Mesendoderm (in vitro differentiated cells): Measurements from ENCODE around the gene CACNA1C.

Experiments
- DNase-seq: peaks from one replicate; pipeline ENCODE4 v3.0.0; 2013
- H2AK5ac ChIP-seq: 2 replicates; pipeline ENCODE4 v1.6.1; 2013; ENCODE audit warnings: low read length, inconsistent platforms
- H2BK120ac ChIP-seq: 2 replicates; pipeline ENCODE4 v1.6.1; 2013; ENCODE audit warnings: low read depth, mild to moderate bottlenecking, low read length, moderate library complexity, mixed read lengths
- H2BK15ac ChIP-seq: replicated peaks from 2 replicates; pipeline ENCODE4 v1.6.1; 2013; ENCODE audit warnings: low read depth, mild to moderate bottlenecking, moderate library complexity
- H2BK5ac ChIP-seq: 2 replicates; pipeline ENCODE4 v1.6.1; 2013; ENCODE audit warnings: low read length, inconsistent platforms
- H3K18ac ChIP-seq: 2 replicates; pipeline ENCODE4 v1.6.1; 2013; ENCODE audit warnings: mild to moderate bottlenecking, low read length, mixed read lengths
- H3K23ac ChIP-seq: one replicate; pipeline ENCODE4 v1.6.1; 2013; ENCODE audit warnings: low read length
- H3K27ac ChIP-seq: 2 replicates; pipeline ENCODE4 v1.5.1; 2013; ENCODE audit warnings: low read depth, mild to moderate bottlenecking, inconsistent platforms, low read length, moderate library complexity
- H3K27me3 ChIP-seq: 2 replicates; pipeline ENCODE4 v1.6.1; 2013; ENCODE audit warnings: low read length, control low read depth, mild to moderate bottlenecking, inconsistent platforms; ENCODE audit not compliant: insufficient read depth, poor library complexity
- H3K36me3 ChIP-seq: 2 replicates; pipeline ENCODE4 v1.6.1; 2013; ENCODE audit warnings: low read length, inconsistent platforms; ENCODE audit not compliant: control insufficient read depth, insufficient read depth
- H3K4ac ChIP-seq: one replicate; pipeline ENCODE4 v1.6.1; 2013; ENCODE audit warnings: low read depth, mild to moderate bottlenecking, low read length, moderate library complexity
- H3K4me1 ChIP-seq: 2 replicates; pipeline ENCODE4 v1.6.1; 2013; ENCODE audit warnings: low read depth, low read length, inconsistent platforms; ENCODE audit not compliant: control insufficient read depth
- H3K4me2 ChIP-seq: 2 replicates; pipeline ENCODE4 v1.6.1; 2013; ENCODE audit warnings: low read length
- H3K4me3 ChIP-seq: 2 replicates; pipeline ENCODE4 v1.5.1; 2013; ENCODE audit warnings: mild to moderate bottlenecking, low read length
- H3K56ac ChIP-seq: one replicate; pipeline ENCODE4 v1.6.1; 2013; ENCODE audit warnings: low read length
- H3K79me1 ChIP-seq: 2 replicates; pipeline ENCODE4 v1.6.1; 2013; ENCODE audit warnings: low read length, inconsistent platforms
- H3K79me2 ChIP-seq: 2 replicates; pipeline ENCODE4 v1.6.1; 2013; ENCODE audit warnings: mild to moderate bottlenecking, low read length; ENCODE audit not compliant: control insufficient read depth, insufficient read depth
- H3K9ac ChIP-seq: 2 replicates; pipeline ENCODE4 v1.6.1; 2013; ENCODE audit warnings: low read length, inconsistent platforms
- H4K5ac ChIP-seq: one replicate; pipeline ENCODE4 v1.6.1; 2013; ENCODE audit warnings: low read length
- H4K8ac ChIP-seq: one replicate; pipeline ENCODE4 v1.6.1; 2013; ENCODE audit warnings: low read depth, mild to moderate bottlenecking, control low read depth, low read length, moderate library complexity
- WGBS: extraction: QIAGEN DNeasy Blood & Tissue Kit; methylation state at CpG from one replicate; pipeline ENCODE4 v1.1.7; 2013; ENCODE audit warnings: low lambda C conversion rate, missing lambda C conversion rate; ENCODE audit not compliant: insufficient coverage; ENCODE audit errors: extremely low coverage; 5-methylcytosine and 5-hydroxymethylcytosine counted together

The CACNA1C gene

DNA sequence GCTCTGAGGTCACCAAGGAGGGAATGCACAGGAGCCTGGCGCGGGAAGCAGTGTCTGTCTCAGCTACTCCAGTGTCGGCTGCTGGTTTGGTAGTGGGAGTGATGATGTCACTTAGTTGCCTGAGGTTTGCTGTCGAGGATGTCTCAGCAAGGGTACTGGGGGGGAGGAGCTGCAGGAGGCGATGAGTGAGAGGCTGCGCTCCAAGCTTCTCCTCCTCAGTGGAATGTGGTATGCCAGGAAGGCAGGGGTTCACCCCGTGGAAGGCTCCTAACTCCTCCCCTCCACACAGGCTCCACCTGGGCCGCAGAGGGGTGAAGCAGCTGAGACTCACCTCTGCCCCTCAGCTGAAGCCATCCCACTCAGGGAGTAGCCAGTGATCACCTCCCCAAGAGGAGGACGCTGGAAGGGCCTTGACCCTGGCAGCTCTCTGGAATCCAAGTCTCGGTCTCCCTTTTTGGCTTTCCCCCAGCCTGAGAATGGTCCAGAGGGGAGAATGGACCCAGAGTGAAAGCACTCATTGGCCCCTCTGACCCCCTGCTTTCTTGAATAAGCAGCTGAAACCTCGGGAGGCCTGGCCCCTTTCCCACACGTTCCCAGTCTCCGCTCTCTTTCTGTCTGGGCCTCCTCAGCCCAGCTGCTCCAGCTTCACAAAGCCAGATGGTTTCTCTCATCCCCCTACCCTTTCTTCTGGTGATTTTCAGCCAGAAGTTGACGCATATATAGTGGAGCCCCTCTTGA is 563.0 kb downstream of the CACNA1C start:
- Histone ChIP-seq H2BK15ac (no peak overlapping the region), H2BK120ac (no peak overlapping the region), H3K18ac (no peak overlapping the region), H3K4ac (no peak overlapping the region), H2AK5ac (no peak overlapping the region), H3K79me2 (no peaks in the 10 kb centered on the region), H3K27me3 (no peaks in the 10 kb centered on the region), H3K9ac (no peak overlapping the region), H3K27ac (no peak overlapping the region), H2BK5ac (no peak overlapping the region), H4K5ac (no peak overlapping the region), H3K36me3 (no peaks in the 10 kb centered on the region), H3K4me1 (no peaks in the 10 kb centered on the region), H3K79me1 (no peaks in the 10 kb centered on the region), H4K8ac (no peak overlapping the region), H3K4me2 (no peak overlapping the region), H3K56ac (no peak overlapping the region), H3K23ac (no peak overlapping the region), H3K4me3 (no peak overlapping the region)
- no CpG with 5 or more reads among the region's 14 CpGs for whole genome bisulfite sequencing
- peak; percentile 88 for DNase-seq

DNA sequence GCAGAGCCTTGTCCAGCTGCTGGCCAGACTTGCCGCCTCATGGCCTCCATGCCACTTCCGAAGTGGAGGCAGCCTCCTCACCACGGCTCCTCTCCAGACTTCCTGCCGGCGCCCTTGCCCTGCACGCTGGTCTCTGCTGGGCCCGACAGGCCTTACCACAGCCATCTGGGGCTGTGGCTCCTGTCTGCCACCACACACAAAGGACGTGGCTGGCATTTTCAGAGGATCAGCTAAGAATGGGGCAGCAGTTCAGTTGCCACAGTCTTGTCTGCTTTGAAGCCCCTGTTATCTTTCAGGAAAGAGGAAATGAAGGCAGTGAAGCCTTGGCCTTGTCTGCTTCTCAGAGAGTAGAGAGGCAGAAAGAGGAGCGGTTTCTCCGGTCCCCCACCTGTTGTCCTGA is 564.0 kb downstream of the CACNA1C start:
- no peak overlapping the region for H3K9ac ChIP-seq
- no CpG with 5 or more reads among the region's 10 CpGs for WGBS
- no peaks in the 10 kb centered on the region for H3K79me2 ChIP-seq
- no peak overlapping the region for H2BK5ac ChIP-seq
- H3K79me1 ChIP-seq = no peaks in the 10 kb centered on the region
- H3K56ac ChIP-seq = no peak overlapping the region
- no peak overlapping the region for H3K4me3 ChIP-seq
- H3K23ac ChIP-seq = no peak overlapping the region
- no peaks in the 10 kb centered on the region for H3K36me3 ChIP-seq
- H3K4me2 ChIP-seq = no peak overlapping the region
- no peak overlapping the region for H2BK120ac ChIP-seq
- H4K8ac ChIP-seq = no peak overlapping the region
- no peak overlapping the region for H2AK5ac ChIP-seq
- H2BK15ac ChIP-seq = no peak overlapping the region
- no peak for DNase-seq
- no peak overlapping the region for H4K5ac ChIP-seq
- no peak overlapping the region for H3K18ac ChIP-seq
- H3K27me3 ChIP-seq = no peaks in the 10 kb centered on the region
- no peak overlapping the region for H3K27ac ChIP-seq
- H3K4me1 ChIP-seq = no peaks in the 10 kb centered on the region
- no peak overlapping the region for H3K4ac ChIP-seq

DNA sequence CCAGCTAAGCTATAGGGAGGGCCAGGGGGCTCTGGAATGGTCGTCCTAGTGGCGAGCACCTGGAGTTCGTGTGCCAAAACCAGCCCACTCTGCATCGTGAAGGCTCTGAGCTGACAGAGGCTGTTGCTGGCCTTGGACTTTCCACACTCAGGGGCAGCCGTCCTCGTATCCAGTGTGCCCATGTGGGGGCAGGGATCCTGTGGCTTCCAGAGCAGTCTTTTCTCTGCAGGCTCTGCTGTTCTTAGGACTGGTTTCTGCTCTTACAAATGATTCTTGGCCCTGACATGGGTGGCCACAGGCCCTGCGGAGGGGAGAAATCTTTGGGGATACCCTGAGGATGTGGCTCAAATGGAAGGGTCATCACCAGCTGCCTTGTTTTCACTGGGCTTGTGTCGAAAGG is 564.6 kb downstream of the CACNA1C start:
- H2BK5ac ChIP-seq = no peak overlapping the region
- no peak overlapping the region for H3K4me3 ChIP-seq
- no peak overlapping the region for H4K8ac ChIP-seq
- H2BK120ac ChIP-seq = no peak overlapping the region
- H3K79me1 ChIP-seq = no peaks in the 10 kb centered on the region
- H3K4ac ChIP-seq = no peak overlapping the region
- WGBS = no CpG with 5 or more reads among the region's 8 CpGs
- no peaks in the 10 kb centered on the region for H3K36me3 ChIP-seq
- no peaks in the 10 kb centered on the region for H3K79me2 ChIP-seq
- no peak overlapping the region for H3K27ac ChIP-seq
- no peak overlapping the region for H3K4me2 ChIP-seq
- H3K4me1 ChIP-seq = no peaks in the 10 kb centered on the region
- no peak overlapping the region for H4K5ac ChIP-seq
- no peaks in the 10 kb centered on the region for H3K27me3 ChIP-seq
- no peak overlapping the region for H3K18ac ChIP-seq
- no peak overlapping the region for H3K56ac ChIP-seq
- H3K23ac ChIP-seq = no peak overlapping the region
- no peak overlapping the region for H3K9ac ChIP-seq
- H2BK15ac ChIP-seq = no peak overlapping the region
- H2AK5ac ChIP-seq = no peak overlapping the region
- DNase-seq = no peak

DNA sequence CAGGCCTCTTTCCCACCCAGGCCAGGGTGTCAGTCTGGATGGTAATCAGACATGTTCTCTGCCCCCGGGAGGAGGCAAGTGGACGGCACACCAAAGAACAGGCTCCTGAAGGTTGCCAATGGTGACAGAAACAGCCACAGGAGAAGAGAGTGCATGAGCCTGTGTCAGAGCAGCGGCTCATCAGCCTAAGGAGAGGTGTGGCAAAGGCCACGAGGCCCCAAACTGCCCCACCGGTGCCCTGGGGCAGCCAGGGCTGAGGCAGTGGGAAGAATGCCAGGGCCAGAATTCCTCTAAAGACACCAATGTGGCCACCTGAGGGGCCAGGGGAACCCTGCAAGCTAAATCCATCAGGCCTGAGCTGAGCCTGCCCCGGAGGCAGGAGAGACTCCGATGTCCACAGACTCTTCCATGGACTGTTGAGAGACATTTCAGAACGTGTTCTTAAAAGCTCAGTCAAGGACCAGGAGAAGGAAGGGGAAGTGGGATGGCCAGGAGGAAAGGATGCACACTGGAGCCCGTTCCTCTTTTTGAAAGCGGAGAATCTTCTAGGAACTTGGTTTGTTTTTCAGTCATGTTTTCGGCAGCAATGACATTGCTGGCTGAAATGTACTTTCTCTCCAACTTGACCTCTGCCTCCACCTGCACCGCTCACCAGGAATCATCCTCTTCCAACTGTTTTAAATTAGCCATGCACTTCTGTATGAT is 565.7 kb downstream of the CACNA1C start:
- Histone ChIP-seq H3K27me3 (no peaks in the 10 kb centered on the region), H4K8ac (no peak overlapping the region), H2BK15ac (no peak overlapping the region), H3K56ac (no peak overlapping the region), H3K9ac (no peak overlapping the region), H4K5ac (no peak overlapping the region), H3K23ac (no peak overlapping the region), H3K79me2 (no peaks in the 10 kb centered on the region), H3K18ac (no peak overlapping the region), H2BK5ac (no peak overlapping the region), H2AK5ac (no peak overlapping the region), H3K4me2 (no peak overlapping the region), H3K27ac (no peak overlapping the region), H3K36me3 (no peaks in the 10 kb centered on the region), H3K79me1 (no peaks in the 10 kb centered on the region), H3K4me1 (no peaks in the 10 kb centered on the region), H3K4me3 (no peak overlapping the region), H3K4ac (no peak overlapping the region), H2BK120ac (no peak overlapping the region)
- no peak for DNase-seq
- WGBS = no CpG with 5 or more reads among the region's 12 CpGs

DNA sequence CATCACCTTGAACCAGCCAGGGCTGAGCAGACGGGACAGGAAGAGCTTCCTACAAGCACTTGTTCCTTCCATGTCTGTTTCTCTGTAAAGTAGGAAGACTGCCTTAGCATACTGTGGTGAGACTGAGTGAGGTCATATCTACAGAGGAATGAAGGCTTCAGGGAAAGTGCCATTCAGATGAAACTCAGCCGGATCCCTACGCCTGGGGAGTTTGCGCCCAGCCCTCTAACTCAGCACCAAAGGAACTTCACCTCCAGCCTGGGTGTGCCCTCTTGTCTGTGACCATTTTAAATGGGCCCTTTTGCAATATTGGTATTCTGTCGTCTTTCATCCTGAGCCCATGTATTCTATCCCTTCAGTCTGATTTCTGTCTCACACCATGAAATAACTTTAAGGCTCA is 566.3 kb downstream of the CACNA1C start:
- H3K4me1 ChIP-seq = no peaks in the 10 kb centered on the region
- H3K56ac ChIP-seq = no peak overlapping the region
- no peak overlapping the region for H3K27ac ChIP-seq
- no peak overlapping the region for H3K9ac ChIP-seq
- DNase-seq = no peak
- H4K5ac ChIP-seq = no peak overlapping the region
- H3K23ac ChIP-seq = no peak overlapping the region
- no peaks in the 10 kb centered on the region for H3K27me3 ChIP-seq
- H2BK120ac ChIP-seq = no peak overlapping the region
- no peak overlapping the region for H3K4me2 ChIP-seq
- no peaks in the 10 kb centered on the region for H3K79me1 ChIP-seq
- H2AK5ac ChIP-seq = no peak overlapping the region
- no peak overlapping the region for H2BK5ac ChIP-seq
- no peak overlapping the region for H3K4ac ChIP-seq
- no peaks in the 10 kb centered on the region for H3K79me2 ChIP-seq
- no peak overlapping the region for H2BK15ac ChIP-seq
- no peak overlapping the region for H4K8ac ChIP-seq
- no peaks in the 10 kb centered on the region for H3K36me3 ChIP-seq
- H3K18ac ChIP-seq = no peak overlapping the region
- no CpG with 5 or more reads among the region's 5 CpGs for WGBS
- H3K4me3 ChIP-seq = no peak overlapping the region
